Endothelial cell of umbilical vein (primary cell): Measurements from ENCODE around the gene ABHD8. TPM values are rescaled to one million over a fixed set of nuclear protein-coding genes. Genes with fewer than 3 reads are reported as not detected.

Experiments
- BruUV-seq: library from RNA; stranded (reverse); fragments of 400-500 nt; replicated peaks from 2 replicates; lab custom pipeline; 2021; lab: Mats Ljungman, UMichigan
- CTCF ChIA-PET: fragments of 300-600, 350-600 bp; sonication (Branson Sonifier 250); formaldehyde crosslinking; loops from one replicate; lab custom pipeline; 2021; ENCODE audit warnings: antibody characterized with exemption, inconsistent platforms; lab: Charles Lee
- POLR2A ChIA-PET: fragments of 300-600, 350-600 bp; sonication (Branson Sonifier 250); formaldehyde crosslinking; loops from one replicate; lab custom pipeline; 2021; ENCODE audit warnings: antibody characterized with exemption, inconsistent platforms; lab: Charles Lee
- DNase-seq: peaks from one replicate; pipeline ENCODE4 v3.0.0-alpha.2; 2011; ENCODE audit warnings: low read depth, low spot score
- FAIRE-seq: peaks from 2 replicates; lab custom pipeline; 2011; peaks lifted over from hg19 to GRCh38; lab: Jason Lieb, UNC
- H2AFZ ChIP-seq: 2 replicates; pipeline ENCODE4 v1.6.0; 2012; ENCODE audit warnings: low read depth, low read length, control low read depth, inconsistent platforms
- H3K27ac ChIP-seq: 2 replicates; pipeline ENCODE4 v1.5.1; 2011; ENCODE audit warnings: low read depth, mild to moderate bottlenecking, control low read depth, low read length, moderate library complexity; ENCODE audit not compliant: insufficient read depth
- H3K27me3 ChIP-seq, 2 experiments: 2 replicates each; pipeline versions ENCODE4 v1.6.0 to v1.6.1; 2011; ENCODE audit warnings: low read length in 2 of 2, mixed read lengths in 1 of 2; ENCODE audit not compliant: control insufficient read depth in 2 of 2, insufficient read depth in 2 of 2
- H3K36me3 ChIP-seq, 2 experiments: 2 replicates in 1 of 2; 3 replicates in 1 of 2; pipeline ENCODE4 v1.5.1; 2011; ENCODE audit warnings: low read length in 2 of 2, mild to moderate bottlenecking in 1 of 2, moderate library complexity in 1 of 2; ENCODE audit not compliant: control insufficient read depth in 2 of 2, insufficient read depth in 2 of 2; ENCODE audit errors: extremely low read depth in 1 of 2
- H3K4me1 ChIP-seq: 3 replicates; pipeline ENCODE4 v1.5.1; 2011; ENCODE audit warnings: mild to moderate bottlenecking, low read length; ENCODE audit not compliant: control insufficient read depth, insufficient read depth; ENCODE audit errors: extremely low read depth
- H3K4me2 ChIP-seq: 2 replicates; pipeline ENCODE4 v1.6.1; 2011; ENCODE audit warnings: low read length, control low read depth, mixed read lengths; ENCODE audit not compliant: insufficient read depth
- H3K4me3 ChIP-seq, 3 experiments: fragments of 200-600 bp in 1 of 3; sonication (generic), shearing (Covaris generic) in 1 of 3; replicated peaks in 1 of 3; 2 replicates each; pipeline ENCODE4 v1.5.1; 2011 to 2016; ENCODE audit warnings: control low read depth in 3 of 3, low read length in 3 of 3, mild to moderate bottlenecking in 2 of 3, inconsistent platforms in 1 of 3, low read depth in 1 of 3, moderate library complexity in 1 of 3; ENCODE audit not compliant: insufficient read depth in 1 of 3
- H3K79me2 ChIP-seq: 2 replicates; pipeline ENCODE4 v1.6.0; 2012; ENCODE audit warnings: low read length, inconsistent platforms; ENCODE audit not compliant: control insufficient read depth, insufficient read depth
- H3K9ac ChIP-seq: replicated peaks from 2 replicates; pipeline ENCODE3; 2011; ENCODE audit warnings: low read length, control low read depth; ENCODE audit not compliant: insufficient read depth; ENCODE audit errors: extremely low read depth
- H3K9me1 ChIP-seq: replicated peaks from 3 replicates; pipeline ENCODE4 v1.6.0; 2011; ENCODE audit warnings: mild to moderate bottlenecking, low read length; ENCODE audit not compliant: control insufficient read depth, insufficient read depth; ENCODE audit errors: extremely low read depth
- H3K9me3 ChIP-seq: replicated peaks from 2 replicates; pipeline ENCODE4 v1.5.1; 2012; ENCODE audit warnings: low read length, inconsistent platforms; ENCODE audit not compliant: control insufficient read depth, insufficient read depth
- H4K20me1 ChIP-seq: replicated peaks from 2 replicates; pipeline ENCODE3; 2011; ENCODE audit warnings: mild to moderate bottlenecking, low read length; ENCODE audit not compliant: control insufficient read depth, insufficient read depth; ENCODE audit errors: extremely low read depth
- CTCF ChIP-seq, 2 donors: IDR thresholded peaks; 1 replicate in 1 of 2; 2 replicates in 1 of 2; pipeline ENCODE4 v1.5.1; 2011; ENCODE audit warnings: low read length in 2 of 2, mild to moderate bottlenecking in 2 of 2, moderate library complexity in 2 of 2, control low read depth in 1 of 2, inconsistent platforms in 1 of 2, low read depth in 1 of 2; ENCODE audit not compliant: insufficient read depth in 1 of 2; ENCODE audit errors: extremely low read depth in 1 of 2
- EZH2 ChIP-seq: IDR thresholded peaks from 2 replicates; pipeline ENCODE4 v1.6.1; 2012; ENCODE audit warnings: borderline replicate concordance, low read depth, mild to moderate bottlenecking, moderate library complexity, low read length, inconsistent platforms; ENCODE audit not compliant: severe bottlenecking
- FOS ChIP-seq: IDR thresholded peaks from 2 replicates; pipeline ENCODE4 v1.6.1; 2011; ENCODE audit warnings: mild to moderate bottlenecking, low read length, moderate library complexity, borderline replicate concordance; ENCODE audit not compliant: insufficient read depth
- GATA2 ChIP-seq: IDR thresholded peaks from 2 replicates; pipeline ENCODE4 v1.7.0; 2011; ENCODE audit warnings: low read depth, mild to moderate bottlenecking, moderate library complexity, mixed read lengths, low read length; ENCODE audit not compliant: insufficient read length, insufficient read depth
- JUN ChIP-seq: IDR thresholded peaks from 2 replicates; pipeline ENCODE4 v1.6.1; 2011; ENCODE audit warnings: borderline replicate concordance, low read depth; ENCODE audit not compliant: insufficient read length, insufficient read depth
- MYC ChIP-seq: IDR thresholded peaks from one replicate; pipeline ENCODE4 v1.6.1; 2011; ENCODE audit warnings: mild to moderate bottlenecking, low read depth, low read length
- POLR2A ChIP-seq: IDR thresholded peaks from 2 replicates; pipeline ENCODE4 v1.6.1; 2012; ENCODE audit warnings: low read depth, mild to moderate bottlenecking, control low read depth, low read length
- POLR2AphosphoS5 ChIP-seq: IDR thresholded peaks from 2 replicates; pipeline ENCODE4 v1.6.1; 2012; ENCODE audit warnings: low read depth, mild to moderate bottlenecking, control low read depth, low read length, moderate library complexity; ENCODE audit not compliant: insufficient read depth
- dilution Hi-C: fragments of 300-500 bp; cut with MboI; formaldehyde crosslinking; loops from one replicate; pipeline ENCODE4 v1.15.0; 2019; ENCODE audit warnings: low sequenced_read_pairs; ENCODE audit not compliant: extremely low pct_ligation_motif_present
- intact Hi-C: fragments of 100-400 bp; cut with micrococcal nuclease; formaldehyde crosslinking; loops from one replicate; pipeline ENCODE4 v1.10.0; 2022
- polyA plus RNA-seq, 4 experiments: library from polyadenylated mRNA; depleted of rRNA in 3 of 4; stranded (reverse) in 3 of 4; unstranded in 1 of 4; fragments of >200 nt; gene quantifications; 2 replicates each; pipeline versions ENCODE4 v1.2.1 to v1.2.3, GENCODE V29; 2011 to 2012; ENCODE audit warnings: missing spikeins in 1 of 4
- total RNA-seq: library from RNA; stranded (reverse); gene quantifications from 2 replicates; pipeline ENCODE4 v1.2.3, GENCODE V29; 2021
- TF ChIP-seq, protein P1 (sequence below): IDR thresholded peaks from 2 replicates; pipeline ENCODE4 v1.6.1; 2011; ENCODE audit not compliant: insufficient read depth, insufficient read length

ABHD8 gene
- total and polyA plus RNA-seq, 2 donors (not counting 3 experiments of a cell fraction or from before 2014, with no cell fraction given): 5.9 to 8.7 TPM

- Histone ChIP-seq H3K4me3 (peak overlapping the region; percentile 65 to 84 (median 74)), H3K4me2 (peak overlapping the region; percentile 81), H2AFZ (peak overlapping the region; percentile 25), H3K9me1 (no peaks in the 10 kb centered on the region), H4K20me1 (no peaks in the 10 kb centered on the region), H3K9ac (peak overlapping the region; percentile 24), H3K9me3 (no peaks in the 10 kb centered on the region), H3K79me2 (peaks cover 27% of the 10 kb centered on the region), H3K36me3 (peaks cover 0 to 2% of the 10 kb centered on the region in 2 experiments), H3K27ac (no peak overlapping the region), H3K27me3 (no peaks in the 10 kb centered on the region), H3K4me1 (peaks cover 28% of the 10 kb centered on the region)
- intact Hi-C loops: no loop called here
- DNase-seq: no peak
- CTCF ChIA-PET: interaction anchor here (1.8 kb wide), 1 partner anchor 10 kb away, joined by 13 read pairs; no protein-coding TSS in a partner anchor
- no TSS peak for BruUV-seq
- POLR2A ChIA-PET: interaction anchor here (0.6 kb wide), 1 partner anchor 186 kb away, joined by 5 read pairs; no protein-coding TSS in a partner anchor
- dilution Hi-C loops: no loop called here
- TF ChIP-seq EZH2: no peak
- TF ChIP-seq, protein P1, sequence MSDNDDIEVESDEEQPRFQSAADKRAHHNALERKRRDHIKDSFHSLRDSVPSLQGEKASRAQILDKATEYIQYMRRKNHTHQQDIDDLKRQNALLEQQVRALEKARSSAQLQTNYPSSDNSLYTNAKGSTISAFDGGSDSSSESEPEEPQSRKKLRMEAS: no peak
- TF ChIP-seq GATA2: no peak
- TF ChIP-seq MYC: no peak
- TF ChIP-seq JUN: no peak
- TF ChIP-seq POLR2A: no peak
- TF ChIP-seq FOS: no peak
- no peak for TF ChIP-seq CTCF (IDR thresholded peaks at IDR 0.05; ENCODE audit: extremely low read depth in 1 of 2, insufficient read depth in 1 of 2, low read depth in 1 of 2, low read length in 2 of 2)
- no peak for TF ChIP-seq POLR2AphosphoS5
- FAIRE-seq: no peak
Observed at GRCh38 chr19:17244618-17245534, 58.3 kb downstream of the ABHD8 start.
